A549 (cell line): ENCODE data around the gene HEPHL1. TPM values are rescaled to one million over a fixed set of nuclear protein-coding genes. Genes with fewer than 3 reads are reported as not detected.

Experiments used
- ATAC-seq, 2 experiments: fragments of 200-7000 bp in 1 of 2; fragments of >200 bp in 1 of 2; cut with Nextera tagmentation in 1 of 2; cut with Tn5 transposase in 1 of 2; 3 replicates each; pipeline versions ENCODE4 v1.8.0 to v1.9.1; 2018 to 2020; ENCODE audit warnings: mild to moderate bottlenecking in 1 of 2, moderate library complexity in 1 of 2
- CTCF ChIA-PET: fragments of 300-600 bp; sonication (Branson Sonifier 250); formaldehyde crosslinking; extraction: SDS; loops from one replicate; lab custom pipeline; 2021; ENCODE audit warnings: antibody characterized with exemption, inconsistent platforms; lab: Yijun Ruan, JAX
- POLR2A ChIA-PET: fragments of 350-600 bp; formaldehyde crosslinking; extraction: SDS; loops from one replicate; lab custom pipeline; 2021; ENCODE audit warnings: antibody characterized with exemption, inconsistent platforms; lab: Yijun Ruan, JAX
- DNase-seq, 2 experiments: peaks; one replicate each; pipeline versions ENCODE4 v3.0.0 to v3.0.0-alpha.2; 2011 to 2016; ENCODE audit warnings: low read depth in 1 of 2, low spot score in 1 of 2
- FAIRE-seq: peaks from 2 replicates; lab custom pipeline; 2011; peaks lifted over from hg19 to GRCh38; lab: Jason Lieb, UNC
- H3K27ac ChIP-seq, 2 experiments: fragments of >200 bp; sonication (Bioruptor Twin); formaldehyde crosslinking; 3 replicates each; pipeline ENCODE4 v1.5.1; 2016 to 2017
- H3K4me1 ChIP-seq: fragments of >200 bp; sonication (Bioruptor Twin); formaldehyde crosslinking; 3 replicates; pipeline ENCODE4 v1.6.1; 2016
- H3K4me2 ChIP-seq: fragments of >200 bp; sonication (Bioruptor Twin); formaldehyde crosslinking; 3 replicates; pipeline ENCODE4 v1.6.1; 2016
- H3K4me3 ChIP-seq: fragments of >200 bp; sonication (Bioruptor Twin); formaldehyde crosslinking; 3 replicates; pipeline ENCODE4 v1.5.1; 2016
- H3K9me3 ChIP-seq: fragments of >200 bp; sonication (Bioruptor Twin); formaldehyde crosslinking; 3 replicates; pipeline ENCODE4 v1.6.1; 2016
- BCL3 ChIP-seq: fragments of >200 bp; sonication (Bioruptor Twin); formaldehyde crosslinking; IDR thresholded peaks from 3 replicates; pipeline ENCODE4 v1.6.1; 2016
- BHLHE40 ChIP-seq: IDR thresholded peaks from 2 replicates; pipeline ENCODE4 v1.6.1; 2012; ENCODE audit warnings: low read depth, low read length, inconsistent platforms
- CBX2 ChIP-seq: fragments of 200-600 bp; sonication (generic); IDR thresholded peaks from 2 replicates; pipeline ENCODE4 v1.6.1; 2016; ENCODE audit warnings: low read depth, mild to moderate bottlenecking, borderline replicate concordance
- CBX8 ChIP-seq: fragments of 200-600 bp; sonication (generic); IDR thresholded peaks from 2 replicates; pipeline ENCODE4 v1.6.1; 2016
- CHD4 ChIP-seq: fragments of 200-600 bp; sonication (generic); IDR thresholded peaks from 2 replicates; pipeline ENCODE4 v1.6.1; 2016; ENCODE audit warnings: antibody characterized with exemption, mild to moderate bottlenecking, borderline replicate concordance
- E2F6 ChIP-seq: IDR thresholded peaks from 2 replicates; pipeline ENCODE4 v1.6.1; 2012; ENCODE audit warnings: low read depth, borderline replicate concordance
- EHMT2 ChIP-seq: fragments of 200-600 bp; sonication (generic); IDR thresholded peaks from 2 replicates; pipeline ENCODE4 v1.6.1; 2016; ENCODE audit warnings: antibody characterized with exemption, low read depth, mild to moderate bottlenecking, moderate library complexity
- HMGXB4 ChIP-seq: fragments of 250-450 bp; sonication (Bioruptor Pico); IDR thresholded peaks from 2 replicates; pipeline ENCODE4 v1.5.0; 2021; ENCODE audit warnings: mild to moderate bottlenecking, moderate library complexity, borderline replicate concordance
- JUN ChIP-seq, 2 experiments: fragments of >200 bp; sonication (Bioruptor Twin); formaldehyde crosslinking; IDR thresholded peaks; 2 replicates in 1 of 2; 3 replicates in 1 of 2; pipeline ENCODE4 v1.6.1; 2016 to 2017
- KDM1A ChIP-seq: fragments of 200-600 bp; sonication (generic); IDR thresholded peaks from 2 replicates; pipeline ENCODE4 v1.6.1; 2016; ENCODE audit warnings: low read depth, mild to moderate bottlenecking
- MAFK ChIP-seq: fragments of 450-650 bp; IDR thresholded peaks from 2 replicates; pipeline ENCODE4 v1.6.1; 2014; ENCODE audit not compliant: partially characterized antibody
- MAX ChIP-seq: IDR thresholded peaks from 2 replicates; pipeline ENCODE4 v1.6.1; 2012
- MAZ ChIP-seq: fragments of 150-350 bp; IDR thresholded peaks from 2 replicates; pipeline ENCODE4 v1.6.1; 2014; ENCODE audit warnings: antibody characterized with exemption, low read depth, low read length, borderline replicate concordance
- NFE2L2 ChIP-seq: fragments of 150-350 bp; conservative IDR thresholded peaks from 2 replicates; pipeline ENCODE4 v1.6.1; 2014; ENCODE audit warnings: low read length
- PHF8 ChIP-seq: fragments of 200-600 bp; sonication (generic); IDR thresholded peaks from 2 replicates; pipeline ENCODE4 v1.6.1; 2016; ENCODE audit warnings: low read depth, mild to moderate bottlenecking, antibody characterized with exemption, moderate library complexity, borderline replicate concordance
- POLR2A ChIP-seq: IDR thresholded peaks from 2 replicates; pipeline ENCODE4 v1.6.1; 2012; ENCODE audit warnings: mild to moderate bottlenecking, low read length
- REST ChIP-seq: fragments of 200-600 bp; sonication (generic); IDR thresholded peaks from 2 replicates; pipeline ENCODE4 v1.6.1; 2016; ENCODE audit warnings: antibody characterized with exemption, mild to moderate bottlenecking, moderate library complexity
- USF2 ChIP-seq: fragments of 450-650 bp; IDR thresholded peaks from 2 replicates; pipeline ENCODE4 v1.6.1; 2014; ENCODE audit warnings: antibody characterized with exemption
- WGBS: methylation state at CpG from one replicate; pipeline ENCODE4 v1.1.6; 2017; ENCODE audit errors: missing lambda C conversion rate; 5-methylcytosine and 5-hydroxymethylcytosine counted together
- polyA plus RNA-seq, 4 experiments: library from polyadenylated mRNA; depleted of rRNA in 3 of 4; stranded (reverse); fragments of >200 nt; fragmentation: RNase III in 1 of 4; extraction: RNeasy Plus Mini Kit Qiagen cat#74134 plus additional on column Dnase treatment in 1 of 4; gene quantifications; 2 replicates in 3 of 4; 3 replicates in 1 of 4; pipeline ENCODE4 v1.2.3, GENCODE V29; 2011 to 2017

HEPHL1 gene
- polyA plus RNA-seq, 2 of the 4 experiments (the other 2 are of a cell fraction) = not detected

GRCh38 chr11:94128291-94128745 lies 107.2 kb downstream of the HEPHL1 start:
- FAIRE-seq = no peak
- CTCF ChIA-PET = interaction anchor here (0.7 to 2.6 kb wide), 4 partner anchors 10 to 233 kb away, joined by 3 to 7 read pairs (median 3); no protein-coding TSS in a partner anchor
- TF ChIP-seq PHF8 (peak; percentile 13; the same call in 1 of the 2 replicates), CHD4 (no peak)

GRCh38 chr11:94128746-94129511 lies 107.8 kb downstream of the HEPHL1 start, which contains the start of gene PANX1:
Gene PANX1, plus strand, starts transcription at chr11:94128841. Its CDS starts 472 bp downstream, at chr11:94129313.
- TF ChIP-seq MAX (peak; percentile 69), BCL3 (peak; percentile 78; the same call in 2 of the 3 replicates), BHLHE40 (peak; percentile 32; the same call in 1 of the 2 replicates), JUN (IDR thresholded peaks at IDR 0.05) (peak in 1 of 2 experiments; percentile 70; a peak in 2 of 5 replicates), PHF8 (peak; percentile 80; the same call in 1 of the 2 replicates), CBX2 (no peak), KDM1A (no peak), EHMT2 (no peak), POLR2A (peak; percentile 60), USF2 (peak; percentile 66; the same call in 1 of the 2 replicates), NFE2L2 (no peak)
- Histone ChIP-seq H3K4me1 (peaks cover 35% of the 10 kb centered on the region), H3K9me3 (no peaks in the 10 kb centered on the region), H3K27ac (peak within 1 kb of the TSS; percentile 90 to 94), H3K4me3 (peak within 1 kb of the TSS; percentile 80), H3K4me2 (peak within 1 kb of the TSS; percentile 91)
- ChIA-PET CTCF (interaction anchor here (0.7 to 2.6 kb wide), 3 partner anchors 10 to 234 kb away, joined by 3 to 7 read pairs (median 3); no protein-coding TSS in a partner anchor), POLR2A (interaction anchor here (0.5 to 1.7 kb wide), 3 partner anchors 12 to 336 kb away, joined by 3 to 6 read pairs (median 4); no protein-coding TSS in a partner anchor)
- peak; percentile 91 to 93 for ATAC-seq
- peak; percentile 61 to 80 for DNase-seq
- FAIRE-seq = no peak
- 0% methylated on average over 19 of the region's 92 CpGs for WGBS

More at GRCh38 chr11:94128291-94128745, 107.2 kb downstream of the HEPHL1 start:
- ATAC-seq (peak; percentile 47 to 58), DNase-seq (no peak)
- H3K9me3 ChIP-seq = no peaks in the 10 kb centered on the region
- H3K27ac ChIP-seq = peak overlapping the region; percentile 90 to 94
- H3K4me3 ChIP-seq = peak overlapping the region; percentile 80
- WGBS = 3% methylated on average over 12 of the region's 23 CpGs
- H3K4me1 ChIP-seq = peaks cover 35% of the 10 kb centered on the region
- peak overlapping the region; percentile 91 for H3K4me2 ChIP-seq
- POLR2A ChIA-PET = interaction anchor here (0.6 to 1.7 kb wide), 2 partner anchors 24 to 372 kb away, joined by 3 to 6 read pairs; no protein-coding TSS in a partner anchor

- ChIA-PET POLR2A (interaction anchor here (0.5 to 1.7 kb wide), 3 partner anchors 13 to 337 kb away, joined by 3 to 6 read pairs (median 4); no protein-coding TSS in a partner anchor), CTCF (interaction anchor here (2.6 kb wide), 1 partner anchor 234 kb away, joined by 7 read pairs; no protein-coding TSS in a partner anchor)
- H3K9me3 ChIP-seq = no peaks in the 10 kb centered on the region
- DNase-seq = no peak
- FAIRE-seq = no peak
- H3K4me1 ChIP-seq = peaks cover 42% of the 10 kb centered on the region
- H3K4me2 ChIP-seq = peak overlapping the region; percentile 78
- WGBS = 61% methylated on average over 11 of the region's 20 CpGs
- peak overlapping the region; percentile 90 to 94 for H3K27ac ChIP-seq
- peak overlapping the region; percentile 80 for H3K4me3 ChIP-seq
- no peak; a peak in 1 of 6 replicates for ATAC-seq
- no peak for TF ChIP-seq MAFK
- TF ChIP-seq MAZ = no peak
- no peak for TF ChIP-seq E2F6
- no peak for TF ChIP-seq BCL3
- no peak for TF ChIP-seq CBX8
- TF ChIP-seq REST = no peak
- no peak for TF ChIP-seq HMGXB4 (CRISPR knock-in tag)
These were observed 108.6 kb downstream of the HEPHL1 start for GRCh38 chr11:94129512-94130297.
